Hepatocyte (in vitro differentiated cells): ENCODE data around the gene ANKS6. TPM values are rescaled to one million over a fixed set of nuclear protein-coding genes. Genes with fewer than 3 reads are reported as not detected.

ENCODE experiments used
- DNase-seq: peaks from one replicate; pipeline ENCODE4 v3.0.0-alpha.2; 2016; ENCODE audit warnings: low spot score
- H2AFZ ChIP-seq: fragments of 200-600 bp; sonication (generic); 2 replicates; pipeline ENCODE4 v1.6.0; 2016; ENCODE audit warnings: antibody characterized with exemption, mild to moderate bottlenecking
- H3K27ac ChIP-seq: fragments of 200-600 bp; sonication (generic); 2 replicates; pipeline ENCODE4 v1.5.1; 2016; ENCODE audit warnings: mild to moderate bottlenecking
- H3K27me3 ChIP-seq: fragments of 200-600 bp; sonication (generic); 2 replicates; pipeline ENCODE4 v1.6.1; 2016
- H3K36me3 ChIP-seq: fragments of 200-600 bp; sonication (generic); replicated peaks from 2 replicates; pipeline ENCODE4 v1.5.1; 2016; ENCODE audit warnings: low read depth; ENCODE audit not compliant: insufficient read depth
- H3K4me1 ChIP-seq: fragments of 200-600 bp; sonication (generic); 2 replicates; pipeline ENCODE4 v1.5.1; 2016; ENCODE audit warnings: mild to moderate bottlenecking, moderate library complexity; ENCODE audit not compliant: insufficient read depth
- H3K4me2 ChIP-seq: fragments of 200-600 bp; sonication (generic); 2 replicates; pipeline ENCODE4 v1.6.0; 2016
- H3K4me3 ChIP-seq: fragments of 200-600 bp; sonication (generic); 2 replicates; pipeline ENCODE4 v1.5.1; 2016; ENCODE audit warnings: mild to moderate bottlenecking
- H3K79me2 ChIP-seq: fragments of 200-600 bp; sonication (generic); 2 replicates; pipeline ENCODE4 v1.6.0; 2017; ENCODE audit warnings: mild to moderate bottlenecking
- H3K9me2 ChIP-seq: fragments of 200-600 bp; sonication (generic); replicated peaks from 2 replicates; pipeline ENCODE4 v1.6.0; 2017; ENCODE audit warnings: mild to moderate bottlenecking; ENCODE audit not compliant: insufficient read depth
- H3K9me3 ChIP-seq: fragments of 200-600 bp; sonication (generic); 2 replicates; pipeline ENCODE4 v1.5.1; 2016; ENCODE audit warnings: low read depth, mild to moderate bottlenecking
- H4K20me1 ChIP-seq: fragments of 200-600 bp; sonication (generic); 2 replicates; pipeline ENCODE4 v1.6.0; 2016; ENCODE audit warnings: mild to moderate bottlenecking; ENCODE audit not compliant: insufficient read depth, poor library complexity, severe bottlenecking
- EZH2 ChIP-seq: fragments of 200-600 bp; sonication (generic); IDR thresholded peaks from 2 replicates; pipeline ENCODE4 v1.6.1; 2016; ENCODE audit warnings: antibody characterized with exemption, mild to moderate bottlenecking, borderline replicate concordance
- EZH2phosphoT487 ChIP-seq: fragments of 200-600 bp; sonication (generic); IDR thresholded peaks from one replicate; pipeline ENCODE4 v1.6.1; 2018; ENCODE audit warnings: antibody characterized with exemption, mild to moderate bottlenecking, low read depth, moderate library complexity; ENCODE audit not compliant: unreplicated experiment, severe bottlenecking
- WGBS: methylation state at CpG from one replicate; pipeline ENCODE4 v1.1.6; 2016; ENCODE audit warnings: low lambda C conversion rate; ENCODE audit errors: missing lambda C conversion rate; 5-methylcytosine and 5-hydroxymethylcytosine counted together
- polyA plus RNA-seq: library from polyadenylated mRNA; unstranded; fragments of >200 nt; fragmentation: Nextera tagmentation; extraction: Ambion mirVana; gene quantifications from 2 replicates; pipeline ENCODE4 v1.2.1, GENCODE V29; 2016
- total RNA-seq: library from RNA; depleted of rRNA; stranded (reverse); fragments of >200 nt; gene quantifications from 2 replicates; pipeline ENCODE4 v1.2.3, GENCODE V29; 2014
- TF ChIP-seq, protein P1 (sequence below): fragments of 200-600 bp; sonication (generic); IDR thresholded peaks from 2 replicates; pipeline ENCODE4 v1.5.1; 2016; ENCODE audit warnings: antibody characterized with exemption, mild to moderate bottlenecking; ENCODE audit not compliant: poor library complexity

ANKS6 gene
- total and polyA plus RNA-seq, 2 experiments from 2014 or later: 21.3 to 22.9 TPM

DNA sequence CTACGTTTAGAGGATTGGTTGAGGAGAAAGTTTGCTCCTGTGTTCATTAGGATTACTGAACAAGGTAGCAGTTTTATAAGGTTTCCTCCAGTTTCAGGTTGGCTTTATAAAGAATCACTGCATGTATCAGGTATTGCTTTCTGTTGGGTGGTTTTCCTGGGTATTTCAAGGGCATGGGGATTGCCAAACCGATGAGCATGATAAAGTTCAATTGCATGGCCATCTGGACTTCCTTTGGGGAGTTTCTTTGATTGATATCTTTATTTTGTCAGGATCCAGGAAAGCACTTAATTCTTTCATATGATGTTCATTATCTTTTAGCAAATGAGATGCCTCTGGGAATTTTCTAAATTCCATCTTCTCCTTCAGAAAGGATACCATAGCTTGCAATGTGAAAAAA is 77.3 kb downstream of the ANKS6 start:
- TF ChIP-seq EZH2phosphoT487: no peak
- TF ChIP-seq EZH2: no peak
- TF ChIP-seq, protein P1, sequence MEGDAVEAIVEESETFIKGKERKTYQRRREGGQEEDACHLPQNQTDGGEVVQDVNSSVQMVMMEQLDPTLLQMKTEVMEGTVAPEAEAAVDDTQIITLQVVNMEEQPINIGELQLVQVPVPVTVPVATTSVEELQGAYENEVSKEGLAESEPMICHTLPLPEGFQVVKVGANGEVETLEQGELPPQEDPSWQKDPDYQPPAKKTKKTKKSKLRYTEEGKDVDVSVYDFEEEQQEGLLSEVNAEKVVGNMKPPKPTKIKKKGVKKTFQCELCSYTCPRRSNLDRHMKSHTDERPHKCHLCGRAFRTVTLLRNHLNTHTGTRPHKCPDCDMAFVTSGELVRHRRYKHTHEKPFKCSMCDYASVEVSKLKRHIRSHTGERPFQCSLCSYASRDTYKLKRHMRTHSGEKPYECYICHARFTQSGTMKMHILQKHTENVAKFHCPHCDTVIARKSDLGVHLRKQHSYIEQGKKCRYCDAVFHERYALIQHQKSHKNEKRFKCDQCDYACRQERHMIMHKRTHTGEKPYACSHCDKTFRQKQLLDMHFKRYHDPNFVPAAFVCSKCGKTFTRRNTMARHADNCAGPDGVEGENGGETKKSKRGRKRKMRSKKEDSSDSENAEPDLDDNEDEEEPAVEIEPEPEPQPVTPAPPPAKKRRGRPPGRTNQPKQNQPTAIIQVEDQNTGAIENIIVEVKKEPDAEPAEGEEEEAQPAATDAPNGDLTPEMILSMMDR: no peak
- Histone ChIP-seq H4K20me1 (no peaks in the 10 kb centered on the region), H3K27me3 (peaks cover 32% of the 10 kb centered on the region), H3K27ac (no peak overlapping the region), H3K4me1 (no peaks in the 10 kb centered on the region), H2AFZ (no peak overlapping the region), H3K79me2 (no peaks in the 10 kb centered on the region), H3K9me2 (no peaks in the 10 kb centered on the region), H3K36me3 (no peaks in the 10 kb centered on the region), H3K4me2 (no peak overlapping the region), H3K4me3 (no peak overlapping the region), H3K9me3 (no peaks in the 10 kb centered on the region)
- whole genome bisulfite sequencing: 83% methylated on average over 2 of the region's 2 CpGs
- no peak for DNase-seq

- no peaks in the 10 kb centered on the region for H3K9me3 ChIP-seq
- no peak overlapping the region for H3K4me3 ChIP-seq
- no peaks in the 10 kb centered on the region for H4K20me1 ChIP-seq
- no peaks in the 10 kb centered on the region for H3K4me1 ChIP-seq
- 47% methylated on average over 1 of the region's 1 CpG for WGBS
- H3K27ac ChIP-seq: no peak overlapping the region
- H3K36me3 ChIP-seq: no peaks in the 10 kb centered on the region
- H3K79me2 ChIP-seq: no peaks in the 10 kb centered on the region
- no peak overlapping the region for H3K4me2 ChIP-seq
- H3K27me3 ChIP-seq: peaks cover 63% of the 10 kb centered on the region
- no peak for DNase-seq
- no peak for TF ChIP-seq EZH2
- TF ChIP-seq, protein P1: no peak
- TF ChIP-seq EZH2phosphoT487: no peak
- no peak overlapping the region for H2AFZ ChIP-seq
- H3K9me2 ChIP-seq: no peaks in the 10 kb centered on the region
Observed at GRCh38 chr9:98714833-98715232, 81.5 kb downstream of the ANKS6 start.

GRCh38 chr9:98712987-98713386 is 83.4 kb downstream of the ANKS6 start:
- Histone ChIP-seq H2AFZ (no peak overlapping the region), H3K36me3 (no peaks in the 10 kb centered on the region), H3K9me2 (no peaks in the 10 kb centered on the region), H3K4me2 (no peak overlapping the region), H3K9me3 (no peaks in the 10 kb centered on the region), H3K79me2 (no peaks in the 10 kb centered on the region), H3K4me3 (no peak overlapping the region), H4K20me1 (no peaks in the 10 kb centered on the region), H3K4me1 (no peaks in the 10 kb centered on the region), H3K27me3 (peaks cover 72% of the 10 kb centered on the region), H3K27ac (no peak overlapping the region)
- DNase-seq: no peak
- TF ChIP-seq, protein P1: no peak
- TF ChIP-seq EZH2: no peak
- TF ChIP-seq EZH2phosphoT487: no peak
